Caco-2 (cell line): ENCODE data around the gene SPP2. TPM values are rescaled to one million over a fixed set of nuclear protein-coding genes. Genes with fewer than 3 reads are reported as not detected.

Experiments
- BruUV-seq: library from RNA; stranded (reverse); fragments of 400-500 nt; replicated peaks from 2 replicates; lab custom pipeline; 2021; lab: Mats Ljungman, UMichigan
- CTCF ChIA-PET: fragments of 300-600 bp; sonication (Branson Sonifier 250); formaldehyde crosslinking; loops from one replicate; lab custom pipeline; 2022; ENCODE audit warnings: antibody characterized with exemption; lab: Charles Lee
- POLR2A ChIA-PET: fragments of 300-600 bp; sonication (Branson Sonifier 250); formaldehyde crosslinking; loops from one replicate; lab custom pipeline; 2022; ENCODE audit warnings: antibody characterized with exemption; lab: Charles Lee
- DNase-seq, 2 experiments: peaks; one replicate each; pipeline versions ENCODE4 v3.0.0 to v3.0.0-alpha.2; 2020 to 2022
- H3K27me3 ChIP-seq: replicated peaks from 2 replicates; pipeline ENCODE4 v1.6.0; 2011; ENCODE audit warnings: low read length; ENCODE audit not compliant: control insufficient read depth, insufficient read depth
- H3K36me3 ChIP-seq: 2 replicates; pipeline ENCODE4 v1.5.1; 2011; ENCODE audit warnings: low read length; ENCODE audit not compliant: control insufficient read depth, insufficient read depth
- H3K4me1 ChIP-seq: fragments of 250-450 bp; sonication (Bioruptor Pico); 2 replicates; pipeline ENCODE4 v1.5.1; 2020; ENCODE audit warnings: mild to moderate bottlenecking
- H3K4me3 ChIP-seq: 2 replicates; pipeline ENCODE4 v1.5.1; 2011; ENCODE audit warnings: low read depth, mild to moderate bottlenecking, control low read depth, low read length
- H3K9me3 ChIP-seq: fragments of 250-450 bp; sonication (Bioruptor Pico); 2 replicates; pipeline ENCODE4 v1.5.1; 2020; ENCODE audit warnings: mild to moderate bottlenecking, moderate library complexity
- H3K27ac Mint-ChIP-seq: one replicate; pipeline ENCODE4 v1.8.0; 2022; ENCODE audit warnings: mixed read lengths; ENCODE audit not compliant: unreplicated experiment
- H3K27me3 Mint-ChIP-seq: one replicate; pipeline ENCODE4 v1.8.0; 2022; ENCODE audit warnings: mixed read lengths; ENCODE audit not compliant: insufficient read depth, unreplicated experiment
- H3K36me3 Mint-ChIP-seq: one replicate; pipeline ENCODE4 v1.8.0; 2022; ENCODE audit warnings: mild to moderate bottlenecking, mixed read lengths; ENCODE audit not compliant: insufficient read depth, unreplicated experiment
- H3K4me1 Mint-ChIP-seq: one replicate; pipeline ENCODE4 v1.8.0; 2022; ENCODE audit warnings: low read depth, mixed read lengths; ENCODE audit not compliant: unreplicated experiment
- H3K4me3 Mint-ChIP-seq: one replicate; pipeline ENCODE4 v1.8.0; 2022; ENCODE audit warnings: mild to moderate bottlenecking, moderate library complexity, mixed read lengths; ENCODE audit not compliant: unreplicated experiment
- H3K9me3 Mint-ChIP-seq: one replicate; pipeline ENCODE4 v1.8.0; 2022; ENCODE audit warnings: mixed read lengths; ENCODE audit not compliant: unreplicated experiment
- CTCF ChIP-seq, 2 experiments: fragments of 200-600 bp in 1 of 2; IDR thresholded peaks; 1 replicate in 1 of 2; 2 replicates in 1 of 2; pipeline versions ENCODE4 v1.5.1 to v1.8.0; 2011 to 2022; ENCODE audit warnings: antibody characterized with exemption in 1 of 2, control low read depth in 1 of 2, inconsistent platforms in 1 of 2, low read depth in 1 of 2, low read length in 1 of 2, mild to moderate bottlenecking in 1 of 2, moderate library complexity in 1 of 2; ENCODE audit not compliant: insufficient read depth in 1 of 2, severe bottlenecking in 1 of 2, unreplicated experiment in 1 of 2
- intact Hi-C: fragments of 100-400 bp; cut with micrococcal nuclease; formaldehyde crosslinking; loops from one replicate; pipeline ENCODE4 v1.10.0; 2022; ENCODE audit not compliant: unreplicated experiment
- total RNA-seq: library from RNA; stranded (reverse); gene quantifications from 2 replicates; pipeline ENCODE4 v1.2.3, GENCODE V29; 2022

The SPP2 gene
- total RNA-seq, 1 experiment from 2014 or later: not detected

GRCh38 chr2:234066587-234066986 lies 16.1 kb downstream of the SPP2 start:
- Histone ChIP-seq H3K36me3 (no peaks in the 10 kb centered on the region), H3K27me3 (no peaks in the 10 kb centered on the region), H3K4me3 (no peak overlapping the region), H3K4me1 (no peaks in the 10 kb centered on the region), H3K9me3 (no peaks in the 10 kb centered on the region)
- POLR2A ChIA-PET: no interaction called here
- no peak for TF ChIP-seq CTCF (IDR thresholded peaks at IDR 0.05; ENCODE audit: insufficient read depth in 1 of 2, low read depth in 1 of 2, low read length in 1 of 2, severe bottlenecking in 1 of 2, unreplicated experiment in 1 of 2)
- DNase-seq: no peak
- CTCF ChIA-PET: no interaction called here
- intact Hi-C loops: no loop called here
- no TSS peak for BruUV-seq
- H3K9me3 Mint-ChIP-seq: no peaks in the 10 kb centered on the region
- no peaks in the 10 kb centered on the region for H3K4me1 Mint-ChIP-seq
- H3K27ac Mint-ChIP-seq: no peak overlapping the region
- no peak overlapping the region for H3K4me3 Mint-ChIP-seq
- H3K27me3 Mint-ChIP-seq: peaks cover 7% of the 10 kb centered on the region
- H3K36me3 Mint-ChIP-seq: no peaks in the 10 kb centered on the region

GRCh38 chr2:234071664-234072063 lies 21.2 kb downstream of the SPP2 start:
- no peak for DNase-seq
- no peaks in the 10 kb centered on the region for H3K9me3 ChIP-seq
- POLR2A ChIA-PET: no interaction called here
- no peaks in the 10 kb centered on the region for H3K36me3 Mint-ChIP-seq
- H3K4me3 ChIP-seq: no peak overlapping the region
- H3K27me3 Mint-ChIP-seq: peaks cover 5% of the 10 kb centered on the region
- intact Hi-C loops: no loop called here
- TF ChIP-seq CTCF (IDR thresholded peaks at IDR 0.05; ENCODE audit: insufficient read depth in 1 of 2, low read depth in 1 of 2, low read length in 1 of 2, severe bottlenecking in 1 of 2, unreplicated experiment in 1 of 2): no peak
- no TSS peak for BruUV-seq
- no peaks in the 10 kb centered on the region for H3K27me3 ChIP-seq
- H3K4me1 ChIP-seq: no peaks in the 10 kb centered on the region
- no peak overlapping the region for H3K27ac Mint-ChIP-seq
- no peaks in the 10 kb centered on the region for H3K9me3 Mint-ChIP-seq
- H3K36me3 ChIP-seq: no peaks in the 10 kb centered on the region
- no peaks in the 10 kb centered on the region for H3K4me1 Mint-ChIP-seq
- CTCF ChIA-PET: no interaction called here
- H3K4me3 Mint-ChIP-seq: no peak overlapping the region

GRCh38 chr2:234072454-234072853 lies 22.0 kb downstream of the SPP2 start:
- Mint-ChIP-seq H3K27ac (no peak overlapping the region), H3K27me3 (peaks cover 5% of the 10 kb centered on the region), H3K36me3 (no peaks in the 10 kb centered on the region), H3K9me3 (no peaks in the 10 kb centered on the region), H3K4me1 (no peaks in the 10 kb centered on the region), H3K4me3 (no peak overlapping the region)
- BruUV-seq: no TSS peak
- intact Hi-C loops: no loop called here
- no peaks in the 10 kb centered on the region for H3K9me3 ChIP-seq
- H3K4me1 ChIP-seq: no peaks in the 10 kb centered on the region
- ChIA-PET POLR2A (no interaction called here), CTCF (no interaction called here)
- H3K36me3 ChIP-seq: no peaks in the 10 kb centered on the region
- DNase-seq: no peak
- H3K4me3 ChIP-seq: no peak overlapping the region
- no peaks in the 10 kb centered on the region for H3K27me3 ChIP-seq
- TF ChIP-seq CTCF (IDR thresholded peaks at IDR 0.05; ENCODE audit: insufficient read depth in 1 of 2, low read depth in 1 of 2, low read length in 1 of 2, severe bottlenecking in 1 of 2, unreplicated experiment in 1 of 2): no peak
